Panc1 (cell line): ENCODE results near the gene SNAP47.

ENCODE experiments used
- CTCF ChIP-seq: fragments of 450-650 bp; IDR thresholded peaks from 2 replicates; pipeline ENCODE4 v1.5.1; 2017; ENCODE audit warnings: mild to moderate bottlenecking
- POLR2AphosphoS5 ChIP-seq: IDR thresholded peaks from 2 replicates; pipeline ENCODE4 v1.6.1; 2012; ENCODE audit warnings: mild to moderate bottlenecking, low read depth, low read length, moderate library complexity
- TCF7L2 ChIP-seq: IDR thresholded peaks from 2 replicates; pipeline ENCODE4 v1.6.1; 2011; ENCODE audit warnings: mild to moderate bottlenecking, low read depth, low read length, inconsistent platforms
- TF ChIP-seq, protein P1 (sequence below), 2 experiments: IDR thresholded peaks; 2 replicates each; pipeline ENCODE4 v1.6.1; 2011 to 2012; ENCODE audit warnings: low read depth in 2 of 2, control low read depth in 1 of 2, low read length in 1 of 2, mild to moderate bottlenecking in 1 of 2, moderate library complexity in 1 of 2; ENCODE audit not compliant: insufficient read depth in 1 of 2

- TF ChIP-seq CTCF (no peak), POLR2AphosphoS5 (no peak), TCF7L2 (no peak)
- TF ChIP-seq, protein P1, sequence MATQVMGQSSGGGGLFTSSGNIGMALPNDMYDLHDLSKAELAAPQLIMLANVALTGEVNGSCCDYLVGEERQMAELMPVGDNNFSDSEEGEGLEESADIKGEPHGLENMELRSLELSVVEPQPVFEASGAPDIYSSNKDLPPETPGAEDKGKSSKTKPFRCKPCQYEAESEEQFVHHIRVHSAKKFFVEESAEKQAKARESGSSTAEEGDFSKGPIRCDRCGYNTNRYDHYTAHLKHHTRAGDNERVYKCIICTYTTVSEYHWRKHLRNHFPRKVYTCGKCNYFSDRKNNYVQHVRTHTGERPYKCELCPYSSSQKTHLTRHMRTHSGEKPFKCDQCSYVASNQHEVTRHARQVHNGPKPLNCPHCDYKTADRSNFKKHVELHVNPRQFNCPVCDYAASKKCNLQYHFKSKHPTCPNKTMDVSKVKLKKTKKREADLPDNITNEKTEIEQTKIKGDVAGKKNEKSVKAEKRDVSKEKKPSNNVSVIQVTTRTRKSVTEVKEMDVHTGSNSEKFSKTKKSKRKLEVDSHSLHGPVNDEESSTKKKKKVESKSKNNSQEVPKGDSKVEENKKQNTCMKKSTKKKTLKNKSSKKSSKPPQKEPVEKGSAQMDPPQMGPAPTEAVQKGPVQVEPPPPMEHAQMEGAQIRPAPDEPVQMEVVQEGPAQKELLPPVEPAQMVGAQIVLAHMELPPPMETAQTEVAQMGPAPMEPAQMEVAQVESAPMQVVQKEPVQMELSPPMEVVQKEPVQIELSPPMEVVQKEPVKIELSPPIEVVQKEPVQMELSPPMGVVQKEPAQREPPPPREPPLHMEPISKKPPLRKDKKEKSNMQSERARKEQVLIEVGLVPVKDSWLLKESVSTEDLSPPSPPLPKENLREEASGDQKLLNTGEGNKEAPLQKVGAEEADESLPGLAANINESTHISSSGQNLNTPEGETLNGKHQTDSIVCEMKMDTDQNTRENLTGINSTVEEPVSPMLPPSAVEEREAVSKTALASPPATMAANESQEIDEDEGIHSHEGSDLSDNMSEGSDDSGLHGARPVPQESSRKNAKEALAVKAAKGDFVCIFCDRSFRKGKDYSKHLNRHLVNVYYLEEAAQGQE (IDR thresholded peaks at IDR 0.05; ENCODE audit: insufficient read depth in 1 of 2, low read depth in 2 of 2, low read length in 1 of 2), result no peak
Measured at GRCh38 chr1:227790868-227791267, 55.6 kb downstream of the SNAP47 start.
